ENCODE results near the gene DPEP2. TPM values are rescaled to one million over a fixed set of nuclear protein-coding genes. Genes with fewer than 3 reads are reported as not detected.
"Not testable (repeated sequence)": the region's sequence is repeated elsewhere in the genome, so short reads cannot be mapped to it uniquely, and the experiment has no call there.

DPEP2 gene
- total and polyA plus RNA-seq, 2 donors from 2014 or later, result 0.99 to 3.1 TPM

DNA sequence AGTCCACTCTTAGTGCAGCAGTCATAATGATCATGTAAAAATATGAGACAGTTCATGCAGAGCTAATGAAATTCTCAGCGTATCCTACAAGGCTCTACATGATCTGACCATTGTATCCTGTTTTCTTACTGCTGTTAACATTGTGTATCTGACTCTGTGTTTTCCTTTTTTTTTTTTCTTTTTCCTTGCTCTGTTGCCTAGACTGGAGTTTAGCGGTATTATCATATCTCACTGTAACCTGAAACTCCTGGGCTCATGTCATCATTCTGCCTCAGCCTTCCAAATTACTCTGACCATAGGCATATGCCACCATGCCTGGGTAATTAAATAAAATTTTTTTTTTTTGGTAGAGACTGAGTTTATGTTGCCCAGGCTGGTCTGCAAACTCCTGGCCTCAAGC lies 35.9 kb upstream of the DPEP2 start:
- Histone ChIP-seq H3K27ac (ENCODE audit: low read depth in 2 of 2, low read length in 2 of 2) (no peak overlapping the region), H3K36me3 (ENCODE audit: control insufficient read depth in 2 of 3, insufficient read depth in 3 of 3, low read length in 3 of 3) (peaks cover 0 to 3% (median 0%) of the 10 kb centered on the region in 3 donors), H3K4me1 (ENCODE audit: control insufficient read depth in 2 of 3, insufficient read depth in 2 of 3, low read depth in 1 of 3, low read length in 3 of 3) (no peaks in the 10 kb centered on the region), H3K4me3 (ENCODE audit: low read length in 3 of 3) (no peak overlapping the region), H3K27me3 (ENCODE audit: control insufficient read depth, insufficient read depth, low read length) (no peaks in the 10 kb centered on the region), H3K9ac (ENCODE audit: low read length in 3 of 3) (no peak overlapping the region), H3K9me3 (ENCODE audit: control insufficient read depth in 2 of 3, insufficient read depth in 1 of 3, low read length in 3 of 3) (no peaks in the 10 kb centered on the region)
- no peak for FAIRE-seq
- DNase-seq, result no peak
- intact Hi-C loops (cut with DNase I), result no loop called here
- TF ChIP-seq, protein P1, sequence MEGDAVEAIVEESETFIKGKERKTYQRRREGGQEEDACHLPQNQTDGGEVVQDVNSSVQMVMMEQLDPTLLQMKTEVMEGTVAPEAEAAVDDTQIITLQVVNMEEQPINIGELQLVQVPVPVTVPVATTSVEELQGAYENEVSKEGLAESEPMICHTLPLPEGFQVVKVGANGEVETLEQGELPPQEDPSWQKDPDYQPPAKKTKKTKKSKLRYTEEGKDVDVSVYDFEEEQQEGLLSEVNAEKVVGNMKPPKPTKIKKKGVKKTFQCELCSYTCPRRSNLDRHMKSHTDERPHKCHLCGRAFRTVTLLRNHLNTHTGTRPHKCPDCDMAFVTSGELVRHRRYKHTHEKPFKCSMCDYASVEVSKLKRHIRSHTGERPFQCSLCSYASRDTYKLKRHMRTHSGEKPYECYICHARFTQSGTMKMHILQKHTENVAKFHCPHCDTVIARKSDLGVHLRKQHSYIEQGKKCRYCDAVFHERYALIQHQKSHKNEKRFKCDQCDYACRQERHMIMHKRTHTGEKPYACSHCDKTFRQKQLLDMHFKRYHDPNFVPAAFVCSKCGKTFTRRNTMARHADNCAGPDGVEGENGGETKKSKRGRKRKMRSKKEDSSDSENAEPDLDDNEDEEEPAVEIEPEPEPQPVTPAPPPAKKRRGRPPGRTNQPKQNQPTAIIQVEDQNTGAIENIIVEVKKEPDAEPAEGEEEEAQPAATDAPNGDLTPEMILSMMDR (IDR thresholded peaks at IDR 0.05; ENCODE audit: borderline replicate concordance, extremely low read depth, insufficient read depth), result no peak

DNA sequence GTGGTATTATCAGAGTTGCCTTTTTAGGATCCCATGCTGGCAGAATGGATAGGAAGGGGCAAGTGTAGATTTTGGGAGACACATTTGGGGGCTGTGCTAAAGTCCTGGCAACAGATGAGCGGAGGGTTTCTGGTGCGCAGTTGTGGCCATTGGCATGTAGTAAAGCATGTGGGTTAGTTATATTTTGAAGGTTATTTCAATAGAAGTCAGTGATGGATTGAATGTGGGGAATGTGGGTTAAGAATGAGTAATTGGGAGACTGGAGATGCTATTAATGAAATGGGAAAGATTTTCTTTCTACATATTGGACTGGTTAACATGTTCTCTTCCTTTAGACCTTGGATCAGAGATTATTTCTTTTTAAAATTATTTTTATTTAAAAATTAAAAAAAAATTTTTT lies 33.8 kb upstream of the DPEP2 start:
- H3K4me1 ChIP-seq (ENCODE audit: control insufficient read depth in 2 of 3, insufficient read depth in 2 of 3, low read depth in 1 of 3, low read length in 3 of 3), result no peaks in the 10 kb centered on the region
- TF ChIP-seq, protein P1 (IDR thresholded peaks at IDR 0.05; ENCODE audit: borderline replicate concordance, extremely low read depth, insufficient read depth), result no peak
- DNase-seq (no peak), FAIRE-seq (no peak)
- no peak overlapping the region for H3K27ac ChIP-seq (ENCODE audit: low read depth in 2 of 2, low read length in 2 of 2)
- H3K27me3 ChIP-seq (ENCODE audit: control insufficient read depth, insufficient read depth, low read length), result no peaks in the 10 kb centered on the region
- H3K9me3 ChIP-seq (ENCODE audit: control insufficient read depth in 2 of 3, insufficient read depth in 1 of 3, low read length in 3 of 3), result no peaks in the 10 kb centered on the region
- intact Hi-C loops (cut with DNase I), result no loop called here
- H3K9ac ChIP-seq (ENCODE audit: low read length in 3 of 3), result no peak overlapping the region
- no peak overlapping the region for H3K4me3 ChIP-seq (ENCODE audit: low read length in 3 of 3)
- peaks cover 0 to 2% (median 0%) of the 10 kb centered on the region in 3 donors for H3K36me3 ChIP-seq (ENCODE audit: control insufficient read depth in 2 of 3, insufficient read depth in 3 of 3, low read length in 3 of 3)

DNA sequence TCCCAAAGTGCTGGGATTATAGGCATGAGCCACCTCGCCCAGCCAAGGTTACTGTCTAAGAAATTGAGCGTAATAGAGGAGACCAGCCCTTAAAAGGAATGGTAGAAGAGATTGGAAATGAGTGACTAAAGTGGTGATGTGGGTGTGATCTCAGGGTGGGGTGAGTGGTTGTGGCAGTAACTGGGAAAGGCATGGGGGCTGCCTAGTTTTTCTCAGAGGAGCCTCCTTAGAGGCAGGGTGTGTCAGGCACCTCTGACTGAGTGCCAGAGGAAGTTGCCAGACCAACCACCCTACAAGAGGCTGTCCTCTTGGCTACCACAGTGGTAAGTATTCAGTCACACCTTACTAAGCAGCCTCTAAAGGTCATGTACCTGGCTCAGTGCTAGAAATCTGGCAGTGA lies 32.7 kb upstream of the DPEP2 start:
- intact Hi-C loops (cut with DNase I), result no loop called here

DNA sequence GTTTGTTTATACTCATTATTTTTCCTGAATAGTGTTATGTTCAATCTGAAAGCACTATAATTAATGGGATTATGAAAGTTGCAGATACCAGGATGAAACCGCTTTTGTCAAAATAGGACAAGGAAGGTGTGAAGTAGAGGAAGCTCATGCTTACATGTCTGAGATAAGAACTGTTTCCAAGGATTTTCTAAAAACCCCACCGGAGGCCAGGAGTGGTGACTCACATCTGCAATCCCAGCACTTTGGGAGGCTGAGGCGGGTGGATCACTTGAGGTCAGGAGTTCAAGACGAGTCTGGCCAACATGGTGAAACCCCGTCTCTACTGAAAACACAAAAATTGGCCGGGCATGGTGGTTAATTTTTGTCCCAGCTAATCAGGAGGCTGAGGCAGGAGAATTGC lies 30.8 kb upstream of the DPEP2 start:
- H3K27me3 ChIP-seq (ENCODE audit: control insufficient read depth, insufficient read depth, low read length); H3K9ac ChIP-seq (ENCODE audit: low read length in 3 of 3); intact Hi-C loops (cut with DNase I); H3K36me3 ChIP-seq (ENCODE audit: control insufficient read depth in 2 of 3, insufficient read depth in 3 of 3, low read length in 3 of 3); H3K9me3 ChIP-seq (ENCODE audit: control insufficient read depth in 2 of 3, insufficient read depth in 1 of 3, low read length in 3 of 3); H3K4me3 ChIP-seq (ENCODE audit: low read length in 3 of 3); H3K4me1 ChIP-seq (ENCODE audit: control insufficient read depth in 2 of 3, insufficient read depth in 2 of 3, low read depth in 1 of 3, low read length in 3 of 3); H3K27ac ChIP-seq (ENCODE audit: low read depth in 2 of 2, low read length in 2 of 2); FAIRE-seq: not testable (repeated sequence)
- peak in 1 of 5 donors; percentile 24 for DNase-seq

More for the DNA sequence above, 32.7 kb upstream of the DPEP2 start:
- TF ChIP-seq, protein P1 (IDR thresholded peaks at IDR 0.05; ENCODE audit: borderline replicate concordance, extremely low read depth, insufficient read depth), result no peak
- Histone ChIP-seq H3K9ac (ENCODE audit: low read length in 3 of 3) (no peak overlapping the region), H3K4me1 (ENCODE audit: control insufficient read depth in 2 of 3, insufficient read depth in 2 of 3, low read depth in 1 of 3, low read length in 3 of 3) (no peaks in the 10 kb centered on the region), H3K4me3 (ENCODE audit: low read length in 3 of 3) (no peak overlapping the region), H3K9me3 (ENCODE audit: control insufficient read depth in 2 of 3, insufficient read depth in 1 of 3, low read length in 3 of 3) (no peaks in the 10 kb centered on the region), H3K36me3 (ENCODE audit: control insufficient read depth in 2 of 3, insufficient read depth in 3 of 3, low read length in 3 of 3) (no peaks in the 10 kb centered on the region), H3K27ac (ENCODE audit: low read depth in 2 of 2, low read length in 2 of 2) (no peak overlapping the region), H3K27me3 (ENCODE audit: control insufficient read depth, insufficient read depth, low read length) (no peaks in the 10 kb centered on the region)
- FAIRE-seq (no peak), DNase-seq (no peak)
